Activated B cell treated with CpG ODN at 0.5 μM for 24 hours (primary cell): ENCODE data around the gene TMC3. TPM values are rescaled to one million over a fixed set of nuclear protein-coding genes. Genes with fewer than 3 reads are reported as not detected.

ENCODE experiments used
- ATAC-seq: fragments of 200-7000 bp; cut with Tn5 transposase; one replicate; pipeline ENCODE4 v1.10.0; 2021; ENCODE audit warnings: low read depth, mild to moderate bottlenecking, moderate library complexity
- CTCF ChIA-PET: fragments of 350-600 bp; sonication (Branson Sonifier 250); formaldehyde crosslinking; loops from one replicate; lab custom pipeline; 2021; ENCODE audit warnings: antibody characterized with exemption; lab: Charles Lee
- POLR2A ChIA-PET: fragments of 350-600 bp; sonication (Branson Sonifier 250); formaldehyde crosslinking; loops from one replicate; lab custom pipeline; 2021; ENCODE audit warnings: antibody characterized with exemption; lab: Charles Lee
- DNase-seq: peaks from one replicate; pipeline ENCODE4 v3.0.0; 2022
- H3K27ac Mint-ChIP-seq: one replicate; pipeline ENCODE4 v1.8.0; 2020; ENCODE audit warnings: mixed read lengths
- H3K27me3 Mint-ChIP-seq: one replicate; pipeline ENCODE4 v1.8.0; 2021; ENCODE audit warnings: mixed read lengths
- H3K36me3 Mint-ChIP-seq: one replicate; pipeline ENCODE4 v1.8.0; 2021; ENCODE audit warnings: low read depth, mixed read lengths
- H3K4me1 Mint-ChIP-seq: one replicate; pipeline ENCODE4 v1.8.0; 2021; ENCODE audit warnings: mixed read lengths
- H3K4me3 Mint-ChIP-seq: one replicate; pipeline ENCODE4 v1.8.0; 2020; ENCODE audit warnings: mild to moderate bottlenecking, mixed read lengths
- H3K9me3 Mint-ChIP-seq: one replicate; pipeline ENCODE4 v1.8.0; 2020; ENCODE audit warnings: mixed read lengths
- intact Hi-C: fragments of 100-400 bp; cut with micrococcal nuclease; formaldehyde crosslinking; loops from one replicate; pipeline ENCODE4 v1.15.1; 2024
- total RNA-seq: library from RNA; stranded (reverse); gene quantifications from 2 replicates; pipeline ENCODE4 v1.2.3, GENCODE V29; 2022
- TF ChIP-seq, protein P1 (sequence below): fragments of 200-600 bp; IDR thresholded peaks from one replicate; pipeline ENCODE4 v1.8.0; 2022; ENCODE audit warnings: antibody characterized with exemption, mild to moderate bottlenecking

TMC3 gene
- total RNA-seq, 1 donor from 2014 or later, result not detected

DNA sequence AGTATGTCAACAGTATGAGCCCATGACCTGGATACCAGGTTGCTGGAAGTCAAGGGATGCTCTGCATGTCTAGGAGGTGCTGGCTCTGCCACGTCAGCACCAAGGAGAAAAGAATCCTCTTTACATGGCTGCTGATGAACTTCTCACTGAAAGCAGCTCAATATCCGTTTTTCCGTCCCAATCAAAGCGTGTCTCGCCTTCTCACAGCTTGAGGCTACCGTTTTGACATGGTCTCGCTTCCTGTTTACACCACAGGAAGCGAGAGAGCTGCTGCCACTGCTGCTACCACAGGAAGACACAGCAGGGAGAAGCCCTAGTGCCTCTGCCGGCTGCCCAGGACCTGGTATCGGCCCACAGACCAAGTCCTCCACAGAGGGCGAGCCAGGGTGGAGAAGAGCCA, 77.3 kb downstream of the TMC3 start:
- intact Hi-C loops, result loop anchor here (1.0 to 10.0 kb wide), 2 partner anchors 10 to 1322 kb away; partner anchors contain the start of gene BCL2A1
- Mint-ChIP-seq H3K27me3 (no peaks in the 10 kb centered on the region), H3K4me3 (peak overlapping the region; percentile 99), H3K27ac (peak overlapping the region; percentile 99), H3K36me3 (peaks cover 81% of the 10 kb centered on the region), H3K4me1 (peaks cover 98% of the 10 kb centered on the region), H3K9me3 (no peaks in the 10 kb centered on the region)
- ATAC-seq (peak; percentile 32), DNase-seq (peak; percentile 56)
- POLR2A ChIA-PET, result interaction anchor here (0.6 to 14.9 kb wide), 11 partner anchors 9 to 296 kb away, joined by 3 to 631 read pairs (median 4); partner anchors contain the start of genes STARD5 and TLNRD1
- TF ChIP-seq, protein P1, sequence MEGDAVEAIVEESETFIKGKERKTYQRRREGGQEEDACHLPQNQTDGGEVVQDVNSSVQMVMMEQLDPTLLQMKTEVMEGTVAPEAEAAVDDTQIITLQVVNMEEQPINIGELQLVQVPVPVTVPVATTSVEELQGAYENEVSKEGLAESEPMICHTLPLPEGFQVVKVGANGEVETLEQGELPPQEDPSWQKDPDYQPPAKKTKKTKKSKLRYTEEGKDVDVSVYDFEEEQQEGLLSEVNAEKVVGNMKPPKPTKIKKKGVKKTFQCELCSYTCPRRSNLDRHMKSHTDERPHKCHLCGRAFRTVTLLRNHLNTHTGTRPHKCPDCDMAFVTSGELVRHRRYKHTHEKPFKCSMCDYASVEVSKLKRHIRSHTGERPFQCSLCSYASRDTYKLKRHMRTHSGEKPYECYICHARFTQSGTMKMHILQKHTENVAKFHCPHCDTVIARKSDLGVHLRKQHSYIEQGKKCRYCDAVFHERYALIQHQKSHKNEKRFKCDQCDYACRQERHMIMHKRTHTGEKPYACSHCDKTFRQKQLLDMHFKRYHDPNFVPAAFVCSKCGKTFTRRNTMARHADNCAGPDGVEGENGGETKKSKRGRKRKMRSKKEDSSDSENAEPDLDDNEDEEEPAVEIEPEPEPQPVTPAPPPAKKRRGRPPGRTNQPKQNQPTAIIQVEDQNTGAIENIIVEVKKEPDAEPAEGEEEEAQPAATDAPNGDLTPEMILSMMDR, result no peak
- CTCF ChIA-PET, result interaction anchor here (0.8 to 2.0 kb wide), 7 partner anchors 10 to 32 kb away, joined by 3 to 8 read pairs (median 4); no protein-coding TSS in a partner anchor

DNA sequence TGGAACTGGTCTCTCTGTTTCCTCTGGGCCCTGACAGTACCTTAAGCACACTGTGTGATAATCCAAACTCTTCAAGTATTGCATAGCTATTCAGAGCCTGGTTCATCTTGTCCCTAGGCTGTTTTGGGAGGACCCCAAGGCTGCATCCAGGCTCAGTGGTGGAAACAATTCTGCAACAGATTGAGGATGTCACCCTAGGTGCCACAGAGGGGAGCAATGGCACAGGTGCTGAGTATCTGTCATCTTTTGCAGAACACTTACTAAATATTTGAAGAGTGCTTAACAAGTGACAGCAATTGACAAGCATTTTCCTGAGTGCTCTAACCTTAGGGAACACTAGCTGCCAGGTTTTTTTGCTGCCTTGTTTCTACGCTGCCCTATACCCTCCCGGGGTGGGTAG, 77.8 kb downstream of the TMC3 start:
- H3K27me3 Mint-ChIP-seq, result no peaks in the 10 kb centered on the region
- H3K4me1 Mint-ChIP-seq, result peaks cover 98% of the 10 kb centered on the region
- TF ChIP-seq, protein P1, result no peak
- no peaks in the 10 kb centered on the region for H3K9me3 Mint-ChIP-seq
- peak overlapping the region; percentile 99 for H3K27ac Mint-ChIP-seq
- POLR2A ChIA-PET, result interaction anchor here (0.6 to 14.9 kb wide), 11 partner anchors 9 to 296 kb away, joined by 4 to 631 read pairs (median 7); partner anchors contain the start of genes STARD5 and TLNRD1
- ATAC-seq (no peak), DNase-seq (no peak)
- intact Hi-C loops, result loop anchor here (1.0 to 10.0 kb wide), 2 partner anchors 10 to 1321 kb away; partner anchors contain the start of gene BCL2A1
- H3K4me3 Mint-ChIP-seq, result peak overlapping the region; percentile 99
- CTCF ChIA-PET, result interaction anchor here (0.8 to 6.6 kb wide), 7 partner anchors 10 to 33 kb away, joined by 3 to 82 read pairs (median 4); no protein-coding TSS in a partner anchor
- peaks cover 76% of the 10 kb centered on the region for H3K36me3 Mint-ChIP-seq

DNA sequence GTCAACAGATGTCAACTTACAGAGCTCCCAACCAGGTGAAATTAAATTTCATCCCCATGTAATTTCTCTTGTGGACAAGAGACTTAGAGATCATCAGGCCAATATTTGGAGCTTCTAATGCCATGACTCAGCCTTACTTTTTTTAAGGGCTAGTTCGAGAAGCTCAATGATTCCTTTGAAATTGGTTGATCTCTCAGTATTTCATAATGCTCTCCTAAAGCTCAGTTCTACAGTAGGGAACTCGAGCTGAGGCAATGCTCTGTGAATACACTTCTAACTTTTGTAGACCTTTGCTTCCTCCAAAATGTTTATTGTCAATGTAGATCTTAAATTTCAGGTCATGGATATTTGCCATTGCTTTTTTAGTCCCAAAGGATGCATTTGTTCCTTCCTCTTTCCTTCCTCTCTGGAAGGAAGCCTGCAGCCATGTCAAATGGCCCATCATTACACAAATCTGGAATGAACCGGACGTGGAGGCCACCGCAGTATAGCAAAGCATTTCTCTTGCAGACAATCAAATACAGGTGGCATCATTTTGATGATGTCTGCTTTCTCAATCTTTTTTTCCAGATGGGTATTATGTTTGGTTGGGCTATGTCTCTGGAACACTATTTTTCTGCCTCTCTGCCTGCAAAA, 78.4 kb downstream of the TMC3 start:
- ChIA-PET CTCF (interaction anchor here (0.8 to 6.6 kb wide), 4 partner anchors 16 to 30 kb away, joined by 3 to 82 read pairs (median 6); no protein-coding TSS in a partner anchor), POLR2A (interaction anchor here (1.0 to 14.9 kb wide), 6 partner anchors 10 to 293 kb away, joined by 3 to 631 read pairs (median 10); partner anchors contain the start of gene STARD5)
- no peaks in the 10 kb centered on the region for H3K9me3 Mint-ChIP-seq
- TF ChIP-seq, protein P1, result no peak
- peak overlapping the region; percentile 99 for H3K4me3 Mint-ChIP-seq
- H3K27ac Mint-ChIP-seq, result peak overlapping the region; percentile 99
- ATAC-seq (no peak), DNase-seq (no peak)
- no peaks in the 10 kb centered on the region for H3K27me3 Mint-ChIP-seq
- intact Hi-C loops, result loop anchor here (1.0 to 10.0 kb wide), 2 partner anchors 9 to 1321 kb away; partner anchors contain the start of gene BCL2A1
- H3K4me1 Mint-ChIP-seq, result peaks cover 97% of the 10 kb centered on the region
- H3K36me3 Mint-ChIP-seq, result peaks cover 71% of the 10 kb centered on the region

DNA sequence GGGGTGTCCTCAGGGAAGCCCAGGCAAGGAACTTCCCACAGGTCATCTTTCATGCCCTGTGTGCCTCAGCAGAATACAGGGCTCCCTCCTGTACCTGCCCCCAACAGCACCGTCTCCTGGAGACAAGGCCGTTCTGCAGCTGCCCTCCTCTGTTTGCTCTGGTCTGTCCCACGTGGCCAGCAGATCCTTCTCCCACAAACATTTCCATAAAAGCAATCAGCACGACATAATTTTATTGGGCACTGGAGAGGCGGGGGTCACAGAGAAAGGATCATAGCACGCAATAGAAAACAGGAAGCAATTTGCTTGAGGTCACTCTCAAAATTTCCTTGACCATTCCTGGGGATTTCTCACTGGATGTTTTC, 79.5 kb downstream of the TMC3 start:
- intact Hi-C loops, result loop anchor here (1.0 to 10.0 kb wide), 6 partner anchors 8 to 1320 kb away; partner anchors contain the start of genes BCL2A1, MESD, STARD5 and TLNRD1
- Mint-ChIP-seq H3K27me3 (no peaks in the 10 kb centered on the region), H3K36me3 (peaks cover 59% of the 10 kb centered on the region), H3K4me3 (peak overlapping the region; percentile 94), H3K4me1 (peaks cover 98% of the 10 kb centered on the region), H3K27ac (peak overlapping the region; percentile 99), H3K9me3 (no peaks in the 10 kb centered on the region)
- ChIA-PET POLR2A (interaction anchor here (1.1 to 14.9 kb wide), 10 partner anchors 11 to 293 kb away, joined by 3 to 631 read pairs (median 25); partner anchors contain the start of genes STARD5 and TLNRD1), CTCF (interaction anchor here (1.1 to 6.6 kb wide), 3 partner anchors 17 to 29 kb away, joined by 4 to 82 read pairs (median 8); partner anchors contain the start of gene STARD5)
- DNase-seq, result no peak
- TF ChIP-seq, protein P1, result no peak
- no peak for ATAC-seq
